Esophagus muscularis mucosa (tissue), 3 donors: ENCODE results near the gene TMEM176B.

Experiments
- POLR2A ChIP-seq: fragments of 450-650 bp; IDR thresholded peaks from one replicate; pipeline ENCODE4 v1.6.1; 2017; ENCODE audit warnings: antibody characterized with exemption, moderate library complexity, mild to moderate bottlenecking, low read depth
- POLR2AphosphoS5 ChIP-seq, 2 donors: sonication (generic); formaldehyde crosslinking; IDR thresholded peaks; one replicate each; pipeline ENCODE4 v1.6.1; 2017; ENCODE audit warnings: antibody characterized with exemption in 2 of 2
- TF ChIP-seq, protein P1 (sequence below), 3 experiments: fragments of 200-600 bp in 2 of 3; fragments of 450-650 bp in 1 of 3; sonication (generic) in 2 of 3; IDR thresholded peaks; one replicate each; pipeline ENCODE4 v1.5.1; 2017 to 2019; ENCODE audit warnings: antibody characterized with exemption in 3 of 3, mild to moderate bottlenecking in 2 of 3, moderate library complexity in 1 of 3

DNA sequence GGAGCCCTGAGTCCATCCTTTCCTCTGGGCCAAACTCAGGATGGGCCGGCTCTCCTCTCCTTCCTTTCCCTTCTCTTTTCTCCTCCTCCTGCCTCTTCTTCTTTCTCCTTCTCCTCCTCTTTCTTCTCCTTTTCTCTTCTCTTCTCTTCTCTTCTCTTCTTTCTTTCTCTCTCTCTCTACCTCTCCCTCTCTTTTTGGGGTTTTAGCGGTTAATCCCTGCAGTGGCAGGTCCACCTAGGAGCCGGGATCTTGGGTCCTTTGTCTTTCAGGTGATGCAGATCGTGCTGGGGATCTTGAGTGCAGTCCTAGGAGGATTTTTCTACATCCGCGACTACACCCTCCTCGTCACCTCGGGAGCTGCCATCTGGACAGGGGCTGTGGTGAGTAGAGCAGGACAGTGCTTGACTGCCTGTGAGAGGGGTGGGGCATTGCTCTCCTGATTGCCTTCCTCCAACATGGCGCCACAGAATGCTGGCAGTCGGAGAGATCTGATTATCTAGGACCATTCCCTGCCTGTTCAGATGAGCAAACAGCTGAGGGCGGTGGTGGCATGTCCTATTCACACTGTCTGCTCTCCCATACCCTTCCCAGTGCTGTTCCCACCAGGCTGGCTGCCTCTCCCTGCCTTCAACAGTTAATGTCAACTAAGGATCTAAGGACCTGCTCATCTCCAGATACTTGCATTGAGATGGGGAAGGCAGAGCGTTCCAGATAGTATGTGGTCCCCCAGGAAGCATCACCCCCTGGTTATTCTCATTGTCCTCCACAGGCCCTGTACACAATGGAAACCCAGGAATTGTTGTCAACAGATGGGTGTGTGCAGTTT, 2.0 kb upstream of the TMEM176B start:
- TF ChIP-seq, protein P1, sequence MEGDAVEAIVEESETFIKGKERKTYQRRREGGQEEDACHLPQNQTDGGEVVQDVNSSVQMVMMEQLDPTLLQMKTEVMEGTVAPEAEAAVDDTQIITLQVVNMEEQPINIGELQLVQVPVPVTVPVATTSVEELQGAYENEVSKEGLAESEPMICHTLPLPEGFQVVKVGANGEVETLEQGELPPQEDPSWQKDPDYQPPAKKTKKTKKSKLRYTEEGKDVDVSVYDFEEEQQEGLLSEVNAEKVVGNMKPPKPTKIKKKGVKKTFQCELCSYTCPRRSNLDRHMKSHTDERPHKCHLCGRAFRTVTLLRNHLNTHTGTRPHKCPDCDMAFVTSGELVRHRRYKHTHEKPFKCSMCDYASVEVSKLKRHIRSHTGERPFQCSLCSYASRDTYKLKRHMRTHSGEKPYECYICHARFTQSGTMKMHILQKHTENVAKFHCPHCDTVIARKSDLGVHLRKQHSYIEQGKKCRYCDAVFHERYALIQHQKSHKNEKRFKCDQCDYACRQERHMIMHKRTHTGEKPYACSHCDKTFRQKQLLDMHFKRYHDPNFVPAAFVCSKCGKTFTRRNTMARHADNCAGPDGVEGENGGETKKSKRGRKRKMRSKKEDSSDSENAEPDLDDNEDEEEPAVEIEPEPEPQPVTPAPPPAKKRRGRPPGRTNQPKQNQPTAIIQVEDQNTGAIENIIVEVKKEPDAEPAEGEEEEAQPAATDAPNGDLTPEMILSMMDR (IDR thresholded peaks at IDR 0.05) = no peak
- TF ChIP-seq POLR2A (no peak), POLR2AphosphoS5 (IDR thresholded peaks at IDR 0.05) (no peak)
